ENCODE data around the gene A2M.

A2M gene

DNA sequence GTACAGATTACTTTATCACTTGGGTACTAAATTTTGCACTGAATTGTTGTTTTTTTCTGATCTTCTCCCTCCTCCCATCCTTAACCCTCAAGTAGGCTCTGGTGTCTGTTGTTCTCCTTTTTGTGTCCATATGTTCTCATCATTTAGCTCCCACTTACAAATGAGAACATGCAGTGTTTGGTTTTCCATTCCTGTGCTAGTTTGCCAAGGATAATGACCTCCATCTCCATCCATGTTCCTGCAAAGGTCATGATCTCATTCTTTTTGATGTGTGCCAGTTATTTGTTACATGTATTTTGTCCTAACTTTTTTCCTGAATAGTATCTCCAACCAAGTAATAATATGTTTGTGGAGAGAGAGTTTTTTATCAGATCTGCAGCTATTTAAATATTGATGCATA lies 44.2 kb downstream of the A2M start:
- no peak for DNase-seq

DNA sequence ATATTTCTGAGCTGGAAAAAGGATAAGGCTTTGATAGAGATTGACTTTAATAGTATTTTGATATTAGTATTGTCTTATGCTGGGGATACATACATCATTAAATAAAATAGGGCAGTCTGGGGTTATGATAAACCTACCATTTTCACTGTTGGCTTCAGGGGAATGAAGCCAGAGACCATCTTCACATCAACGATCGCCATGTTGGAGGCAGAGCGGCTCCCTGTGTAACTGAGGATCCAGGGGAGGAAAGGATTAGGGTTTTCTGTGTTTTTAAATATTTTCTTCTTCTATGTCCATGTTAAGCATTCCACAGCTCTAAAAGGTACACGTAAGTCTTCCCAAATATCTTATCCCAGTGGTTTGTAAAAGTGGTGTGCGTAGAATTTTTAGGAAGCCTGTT lies 45.4 kb downstream of the A2M start:
- DNase-seq = no peak

DNA sequence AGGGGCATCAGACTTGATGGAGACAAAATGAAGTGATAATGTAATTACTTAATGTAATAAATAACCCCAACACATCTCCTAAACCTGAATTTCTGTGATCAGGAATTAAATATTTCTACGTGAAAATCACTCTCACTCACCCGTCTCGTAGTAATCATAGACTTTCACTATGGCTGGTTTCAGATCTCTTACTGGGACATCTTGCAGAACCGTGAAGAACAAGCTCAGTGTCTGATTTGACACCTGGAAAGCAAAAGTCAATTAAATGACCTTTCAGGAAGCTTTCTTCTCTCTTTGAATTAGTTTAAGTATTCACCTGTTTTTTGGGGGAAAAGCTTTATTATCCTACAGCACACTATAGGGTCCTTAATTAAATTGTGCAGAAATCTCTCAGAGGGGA lies 47.1 kb downstream of the A2M start:
- DNase-seq = no peak

DNA sequence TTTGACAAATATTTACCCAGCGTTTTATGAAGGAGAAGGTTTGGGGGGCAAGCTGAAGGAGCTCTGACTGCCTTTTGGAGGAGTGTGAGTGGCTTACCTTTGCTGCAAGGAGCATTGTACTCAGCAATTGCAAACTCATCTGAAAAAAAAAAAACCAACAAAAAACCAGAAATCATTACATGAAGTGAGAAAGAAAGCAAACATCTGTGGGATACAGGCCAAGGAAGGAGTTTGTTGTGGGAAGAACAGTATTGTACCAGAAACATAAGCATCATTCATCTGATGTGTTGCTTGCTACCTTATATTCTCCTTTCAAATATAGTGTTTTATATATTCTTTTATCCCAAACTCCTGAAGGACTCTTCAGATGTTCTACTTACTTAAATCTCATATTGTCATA lies 47.6 kb downstream of the A2M start:
- DNase-seq = no peak

DNA sequence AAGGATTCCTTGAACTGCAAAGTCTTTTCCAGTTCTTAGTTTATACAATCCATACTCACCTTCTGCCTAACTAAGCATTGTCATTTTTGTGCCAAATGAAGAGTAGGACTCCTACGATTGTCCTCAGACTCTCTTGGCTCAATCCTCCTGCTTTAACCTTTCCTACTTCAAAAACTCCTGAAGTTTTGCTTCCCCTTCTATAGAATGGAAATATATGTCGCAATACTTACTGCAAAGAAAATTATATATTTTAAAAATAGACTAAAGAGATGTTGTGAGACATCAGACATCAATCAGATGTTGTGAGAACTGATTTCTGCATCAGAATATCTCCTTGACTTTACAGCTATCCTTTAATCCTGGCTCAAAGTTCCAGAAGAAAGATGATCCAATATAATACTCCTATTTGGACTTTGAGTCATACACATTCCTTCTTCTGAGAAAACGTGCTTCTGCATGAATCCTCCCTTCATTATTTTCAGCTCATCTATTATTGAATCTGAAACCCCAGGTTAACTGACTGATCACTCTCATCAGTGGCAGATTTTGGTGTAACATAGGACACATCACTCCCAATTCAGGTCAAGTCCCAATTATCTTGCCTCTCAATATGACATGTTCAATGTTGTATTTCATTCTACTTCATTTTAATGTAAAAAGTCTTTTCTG lies 48.8 kb downstream of the A2M start:
- no peak for DNase-seq

DNA sequence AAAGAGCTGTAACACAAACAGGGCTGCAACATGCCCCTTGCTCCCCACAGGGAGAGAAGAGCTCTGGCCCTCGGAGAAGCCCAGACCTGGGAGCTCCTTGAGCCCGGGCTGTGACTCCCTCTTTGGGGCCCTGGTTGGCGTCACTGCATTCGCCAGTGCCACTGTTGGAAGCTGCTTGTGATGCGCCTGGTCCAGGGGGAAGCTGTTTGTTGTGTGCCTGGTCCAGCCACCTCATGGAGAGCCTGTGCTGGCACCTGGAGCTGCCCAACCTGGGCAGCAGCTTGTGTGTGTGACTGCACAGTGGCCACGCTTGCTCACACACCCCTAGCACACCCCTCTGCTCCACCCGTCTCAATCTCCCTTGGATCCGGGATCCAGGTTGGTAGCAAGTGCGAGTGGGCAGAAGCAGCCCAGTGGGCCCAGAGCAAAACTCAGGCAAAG lies 49.5 kb downstream of the A2M start:
- DNase-seq = no peak

DNA sequence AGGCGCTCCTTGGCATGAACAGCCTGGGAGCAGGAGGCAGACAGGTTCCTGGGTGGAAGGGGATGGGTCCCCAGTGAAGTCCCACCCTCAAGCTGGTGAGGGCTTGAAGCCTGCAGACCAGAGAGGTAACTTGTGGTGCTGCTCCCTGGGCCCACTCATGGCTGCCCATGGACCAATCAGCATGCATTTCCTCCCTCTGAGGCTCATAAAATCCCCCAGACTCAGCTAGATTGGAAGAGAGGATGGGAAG lies 50.2 kb downstream of the A2M start:
- DNase-seq = no peak

DNA sequence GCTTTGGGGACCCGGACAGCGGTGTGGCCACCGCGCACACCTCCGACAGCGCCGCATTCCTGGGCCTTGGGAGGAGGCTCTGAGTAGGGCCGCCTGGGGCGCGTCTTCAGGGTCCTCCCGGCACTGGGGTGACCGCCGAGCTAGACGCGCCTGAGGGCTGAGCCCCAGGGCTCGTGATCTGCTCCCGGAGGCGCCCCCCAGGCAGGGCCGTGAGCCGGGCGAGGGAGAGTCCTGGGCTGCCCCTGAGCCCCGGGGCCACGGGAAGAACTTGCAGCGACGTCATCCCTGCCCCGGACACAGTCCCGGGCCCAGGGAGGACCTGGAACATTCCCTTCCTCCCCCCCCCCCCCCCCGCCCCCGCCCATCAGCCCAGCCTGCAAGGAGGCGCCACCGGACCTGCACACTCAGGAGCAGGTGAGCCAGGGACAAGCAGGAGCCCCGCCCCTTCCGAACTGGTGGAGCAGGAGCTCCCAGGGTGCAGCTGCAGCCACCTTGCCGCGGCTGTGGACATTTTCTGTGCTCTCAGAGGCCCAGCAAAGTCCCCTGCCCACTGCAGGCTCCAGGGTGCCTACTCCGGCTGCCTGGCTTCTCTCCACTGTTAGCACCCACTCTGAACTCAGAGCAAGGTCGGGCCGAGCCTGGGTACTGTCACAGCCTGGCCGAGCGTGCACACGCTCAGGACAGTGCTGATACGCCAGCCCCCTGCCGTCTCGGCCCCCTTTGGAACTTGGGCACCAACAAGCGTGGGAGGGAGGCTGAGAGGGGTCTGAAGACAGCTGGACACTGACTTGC lies 50.7 kb downstream of the A2M start:
- peak; percentile 16 for DNase-seq

DNA sequence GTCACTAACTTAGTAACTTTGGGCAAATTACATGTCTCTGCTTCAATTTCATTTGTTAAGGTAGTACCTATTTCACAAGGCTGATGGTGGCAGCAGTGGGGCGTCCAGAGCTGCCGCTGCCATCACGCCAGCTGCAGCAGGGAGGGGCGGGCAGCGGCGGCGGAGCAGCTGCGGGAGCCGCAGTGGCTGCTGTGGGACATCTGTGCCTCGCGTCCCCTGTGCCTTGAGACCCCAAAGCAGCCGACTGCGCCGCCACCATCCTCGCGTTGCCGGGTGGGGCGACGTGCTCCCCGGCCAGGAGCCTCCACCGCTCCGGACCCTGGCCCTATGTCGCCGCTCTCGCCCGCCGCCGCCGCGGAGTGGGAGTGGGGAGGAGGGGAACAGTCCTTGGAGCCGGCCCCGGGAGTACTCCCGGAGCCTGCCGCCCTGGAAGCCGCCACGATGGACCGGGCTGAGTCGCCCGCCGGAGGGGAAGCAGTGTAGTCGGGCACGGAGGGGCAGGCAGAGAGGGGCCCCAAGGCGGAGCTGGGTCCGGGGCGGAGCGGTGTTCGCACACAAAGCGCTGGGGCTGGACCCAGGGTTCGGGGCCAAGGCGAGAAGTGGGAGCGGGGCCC lies 51.4 kb downstream of the A2M start:
- peak; percentile 30 for DNase-seq

DNA sequence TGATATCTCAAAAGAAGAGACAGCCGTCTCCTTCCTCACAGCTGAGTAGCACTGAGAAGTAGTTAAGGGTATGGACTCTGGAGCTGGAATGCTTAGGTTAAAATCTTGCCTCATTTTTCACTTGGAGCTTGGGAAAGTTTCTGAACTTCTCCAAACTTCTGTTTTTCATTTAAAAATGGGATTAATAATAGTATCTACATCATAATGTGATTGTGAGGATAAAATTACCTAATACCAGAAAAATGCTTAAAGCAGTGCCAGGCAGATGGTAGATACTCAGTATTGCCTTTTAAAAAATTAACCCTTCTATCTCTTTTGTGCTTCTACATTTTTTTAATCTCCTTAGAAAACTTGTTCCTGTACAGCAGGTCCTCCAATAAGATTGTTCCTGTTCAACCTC lies 63.1 kb downstream of the A2M start:
- no peak for DNase-seq

DNA sequence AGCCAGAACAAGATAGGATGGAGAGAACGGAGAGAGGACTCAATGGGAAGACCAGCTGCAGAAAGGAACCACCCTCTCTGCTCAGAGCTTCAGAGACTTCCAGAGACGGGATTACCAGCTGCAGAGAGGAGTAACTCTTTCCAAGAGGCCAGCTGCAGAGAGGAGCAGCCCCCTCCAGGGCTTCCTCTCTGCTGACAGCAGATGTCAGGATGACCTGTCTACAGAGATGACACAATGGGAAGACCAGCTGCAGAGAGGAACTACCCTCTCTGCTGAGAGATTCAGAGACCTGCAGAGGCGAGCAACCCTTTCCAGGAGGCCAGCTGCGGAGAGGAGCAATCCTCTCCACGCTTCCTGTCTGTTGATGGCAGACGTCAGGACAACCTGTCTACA lies 64.6 kb downstream of the A2M start:
- DNase-seq = no peak

DNA sequence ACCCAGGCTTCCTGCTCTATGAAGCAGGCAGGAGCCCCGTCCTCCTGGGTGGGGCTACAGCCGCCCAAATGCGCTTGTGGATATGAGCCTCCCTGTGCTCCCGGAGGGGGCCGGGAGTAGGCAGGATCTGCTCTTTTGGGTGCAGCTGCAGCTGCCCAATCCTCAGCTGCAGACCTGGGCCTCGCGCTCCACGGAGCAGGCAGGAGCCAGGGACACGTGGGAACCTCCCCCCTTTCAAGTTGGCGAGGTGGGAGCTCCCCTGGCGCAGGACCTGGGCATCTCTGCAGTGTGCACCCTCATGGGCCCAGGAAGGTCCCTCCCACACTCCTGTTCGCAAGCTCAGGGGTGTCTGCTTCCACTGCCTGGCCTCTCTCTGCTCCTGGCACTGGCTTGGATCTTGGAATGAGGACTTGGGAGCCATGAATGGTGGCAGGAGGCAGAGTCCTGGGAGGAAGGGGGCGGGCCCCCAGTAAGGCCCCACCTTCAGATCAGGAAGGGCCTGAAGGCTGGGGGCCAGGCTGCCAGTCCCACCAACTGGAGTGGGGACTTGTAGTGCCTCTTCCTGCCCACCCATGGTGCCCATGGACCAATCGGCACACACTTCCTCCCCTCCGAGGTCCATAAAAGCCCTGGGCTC lies 65.1 kb downstream of the A2M start:
- no peak for DNase-seq

DNA sequence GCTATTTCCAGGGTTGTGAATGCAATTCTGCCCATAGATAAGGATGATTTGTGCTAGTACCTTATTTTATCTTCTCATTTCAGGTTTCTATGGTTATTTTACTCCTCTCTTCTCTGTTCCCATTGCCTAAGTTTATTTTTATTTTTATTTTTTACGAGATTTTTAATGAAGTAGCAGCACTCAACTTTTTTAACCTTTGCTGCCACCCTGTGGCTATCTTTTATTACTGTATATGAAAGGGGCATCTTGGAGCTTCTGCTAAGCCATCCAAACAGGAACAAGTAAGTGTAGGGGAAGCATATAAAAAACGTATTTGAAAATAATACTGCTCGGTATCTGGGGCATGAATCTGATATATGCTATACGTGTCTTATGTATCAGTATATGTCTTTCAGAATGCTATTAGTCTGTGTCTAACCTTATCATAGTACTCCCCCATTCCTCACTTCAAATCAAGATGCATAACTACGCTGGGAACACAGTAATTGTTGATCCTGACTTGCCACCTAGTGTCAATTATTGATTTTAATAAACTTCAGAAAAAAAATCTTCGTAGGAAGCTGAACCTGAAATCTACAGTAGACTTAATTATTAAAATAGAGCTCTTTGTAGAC lies 66.1 kb downstream of the A2M start:
- peak; percentile 36 for DNase-seq

DNA sequence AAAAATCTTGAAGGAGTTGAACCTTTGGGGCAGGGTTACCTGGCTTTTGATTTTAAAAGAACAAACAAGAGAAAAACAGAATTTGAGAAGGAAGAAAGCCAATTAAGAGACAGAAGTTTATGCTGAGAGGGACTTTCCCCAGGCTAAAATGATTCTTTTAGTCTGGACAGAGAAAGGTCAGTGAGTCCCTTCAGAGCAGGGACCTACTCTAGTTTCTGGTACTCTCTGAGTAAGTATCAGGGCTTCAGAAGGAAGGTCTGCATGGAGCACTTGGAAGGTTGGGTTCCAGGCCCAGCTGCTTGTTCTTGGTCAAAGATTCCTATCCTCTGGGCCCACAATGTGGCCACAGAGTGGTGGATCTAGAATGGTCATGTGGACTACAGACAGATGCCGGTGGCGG lies 66.8 kb downstream of the A2M start:
- DNase-seq = no peak

DNA sequence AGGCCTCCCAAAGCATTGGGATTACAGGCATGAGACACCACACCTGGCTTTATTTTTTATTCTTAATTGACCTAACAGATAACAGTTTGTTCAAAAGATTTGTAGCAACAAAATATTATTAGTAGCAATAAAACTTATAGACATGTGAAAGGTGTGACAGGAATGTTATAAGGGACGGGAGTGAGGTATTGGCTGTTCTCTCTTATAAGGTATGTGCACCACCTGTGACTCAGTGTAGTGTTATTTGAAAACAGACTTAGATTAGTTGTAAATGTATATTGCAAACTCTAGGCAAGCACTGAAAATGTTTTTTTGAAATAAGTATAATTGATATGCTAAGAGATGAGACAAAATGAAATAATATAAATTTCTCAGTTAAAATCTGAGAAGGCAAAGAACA lies 68.6 kb downstream of the A2M start:
- DNase-seq = no peak

DNA sequence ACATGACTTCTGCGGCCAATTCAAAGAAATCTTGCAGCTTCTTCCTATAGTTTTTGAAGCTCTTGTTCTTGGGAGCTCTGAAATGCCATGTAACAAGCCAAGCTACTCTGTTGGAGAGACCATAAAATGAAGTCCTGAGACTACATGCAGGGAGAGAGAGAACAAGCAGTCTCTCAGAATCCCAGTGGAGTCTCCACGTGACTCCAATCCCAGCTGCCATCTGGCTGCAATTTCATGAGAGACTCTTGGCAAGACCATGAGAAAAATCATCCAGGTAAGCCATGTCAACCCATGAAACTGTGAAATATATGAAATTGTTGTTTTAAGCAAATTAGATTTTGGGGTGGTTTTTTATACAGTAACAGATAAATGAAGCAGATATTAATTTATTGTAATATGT lies 72.0 kb downstream of the A2M start:
- no peak for DNase-seq

DNA sequence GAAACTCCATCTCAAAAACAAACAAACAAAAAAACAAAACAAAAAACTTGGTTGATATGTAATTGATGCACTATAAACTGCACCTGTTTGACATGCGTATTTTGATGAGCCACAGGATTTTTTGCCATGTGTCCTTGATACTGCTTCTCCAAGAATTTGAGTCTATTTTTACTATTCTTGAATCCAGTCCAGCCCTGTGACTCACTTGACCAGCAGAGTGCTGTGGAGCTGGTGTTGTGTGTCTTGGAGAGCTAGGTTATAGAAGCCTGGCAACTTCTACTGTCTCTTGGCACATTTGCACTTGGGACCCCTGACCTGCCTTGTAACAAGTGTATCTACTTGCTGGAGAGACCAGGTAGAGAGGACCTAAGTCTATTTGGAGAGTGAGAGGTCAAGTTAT lies 74.4 kb downstream of the A2M start:
- DNase-seq = peak; percentile 35

DNA sequence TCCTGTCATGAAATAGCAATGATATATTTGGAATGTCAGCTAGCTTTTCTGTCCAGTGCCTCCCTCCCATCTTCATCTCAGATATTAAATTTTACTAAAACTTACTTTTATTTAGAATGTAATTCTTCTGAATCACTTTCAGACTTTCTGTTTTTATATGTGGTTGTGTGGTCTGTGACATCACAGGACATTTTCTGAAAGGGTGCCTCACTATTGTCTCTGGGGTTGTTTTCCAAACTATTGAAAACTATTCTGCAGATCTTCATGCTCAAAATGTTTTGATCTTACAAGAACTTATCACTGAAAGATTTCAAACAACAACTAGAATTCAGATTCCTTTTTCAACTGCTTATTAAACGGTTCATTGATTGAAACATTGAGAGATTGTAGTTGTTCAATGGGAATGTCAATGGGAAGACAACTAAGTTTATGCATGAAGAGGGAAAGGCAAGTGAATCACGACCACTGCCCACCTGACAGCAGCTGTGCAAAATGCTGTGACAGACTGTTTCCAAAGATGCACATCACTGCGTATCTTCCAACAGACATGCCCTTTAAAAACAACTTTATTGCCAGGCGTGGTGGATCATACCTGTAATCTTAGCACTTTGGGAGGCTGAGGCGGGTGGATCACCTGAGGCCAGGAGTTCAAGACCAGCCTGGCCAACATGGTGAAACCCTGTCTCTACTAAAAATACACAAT lies 75.1 kb downstream of the A2M start:
- DNase-seq = no peak

DNA sequence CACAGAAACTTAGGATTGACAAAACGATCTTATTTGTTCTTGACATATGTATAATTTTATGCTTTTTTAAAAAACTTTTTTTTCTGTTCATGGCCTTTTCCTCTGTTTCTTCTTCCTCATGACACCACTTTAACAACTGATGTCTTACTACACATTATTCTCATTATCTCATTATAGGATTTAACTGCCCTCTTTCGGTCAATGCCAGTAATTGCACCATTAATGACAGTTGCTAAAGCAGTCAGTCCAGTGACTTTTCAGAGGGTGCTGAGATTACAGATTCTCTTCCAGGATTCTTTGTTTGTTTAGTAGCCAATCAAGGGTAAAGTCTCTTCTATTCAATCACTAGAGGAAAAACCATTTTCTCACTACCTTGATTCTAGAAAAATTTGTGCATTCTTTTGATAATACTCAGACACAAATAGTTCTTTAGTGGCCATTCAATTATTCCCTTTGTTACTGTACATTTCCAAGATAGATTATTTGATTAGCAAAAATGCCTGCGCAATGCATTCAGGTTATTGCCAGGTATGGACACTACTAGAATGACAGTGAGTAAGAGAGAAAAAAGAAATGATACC lies 76.2 kb downstream of the A2M start:
- DNase-seq = peak; percentile 47

DNA sequence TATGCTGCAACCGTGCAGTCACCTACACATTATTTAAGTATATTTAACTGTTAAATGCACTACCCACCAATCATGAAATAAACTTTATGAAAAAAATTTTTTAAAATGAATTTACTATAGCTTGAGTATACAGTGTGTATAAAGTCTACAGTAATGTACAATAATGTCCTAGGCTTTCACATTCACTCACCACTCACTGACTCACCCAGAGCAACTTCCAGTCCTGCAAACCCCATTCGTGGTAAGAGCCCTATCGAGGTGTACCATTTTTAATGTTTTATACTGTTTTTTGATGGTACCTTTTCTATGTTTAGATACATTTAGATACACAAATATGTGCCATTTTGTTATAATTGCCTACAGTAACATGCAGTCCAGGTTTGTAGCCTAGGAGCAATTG lies 78.3 kb downstream of the A2M start:
- no peak for DNase-seq

DNA sequence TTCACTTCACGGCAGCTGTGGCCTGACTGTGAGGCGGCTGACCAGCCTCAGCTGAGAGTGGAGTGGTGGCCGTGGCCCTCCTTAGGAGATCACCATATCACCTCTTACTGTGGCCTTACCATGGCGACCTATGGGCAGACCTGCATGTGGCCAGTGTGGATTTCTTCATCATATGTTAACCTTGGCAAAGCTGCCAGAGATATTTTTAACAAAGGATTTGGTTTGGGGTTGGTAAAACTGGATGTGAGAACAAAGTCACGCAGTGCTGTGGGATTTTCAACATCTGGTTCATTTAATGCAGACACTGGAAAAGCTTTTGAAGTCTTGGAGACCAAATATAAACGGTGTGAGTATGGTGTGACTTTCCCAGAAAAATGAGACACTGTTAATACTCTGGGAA lies 79.5 kb downstream of the A2M start:
- no peak for DNase-seq

DNA sequence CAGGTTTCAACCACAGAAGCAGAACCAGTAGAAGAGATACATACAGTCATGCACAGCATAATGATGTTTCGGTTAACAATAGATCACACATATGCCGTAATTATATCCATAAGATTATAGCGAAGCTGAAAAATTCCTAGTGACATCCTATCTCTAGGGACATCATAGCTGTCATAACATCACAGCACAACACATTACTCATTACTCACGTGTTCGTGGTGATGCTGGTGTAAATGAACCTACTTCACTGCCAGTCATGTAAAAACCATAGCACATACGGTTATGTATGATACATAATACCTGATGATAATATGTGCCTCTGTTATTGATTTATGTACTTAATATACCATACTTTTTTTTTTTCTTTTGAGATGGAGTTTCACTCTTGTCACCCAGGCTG lies 81.6 kb downstream of the A2M start:
- DNase-seq = no peak

All from fibroblast of upper back skin (primary cell).